K562 treated with DMSO at 1 percent for 4 hours (cell line): ENCODE measurements around the gene DHX58. TPM values are rescaled to one million over a fixed set of nuclear protein-coding genes. Genes with fewer than 3 reads are reported as not detected.

Experiments
- total RNA-seq: library from RNA; unstranded; fragments of 300-600 nt; gene quantifications from 2 replicates; pipeline ENCODE4 v1.2.3, GENCODE V29; 2022; ENCODE audit not compliant: insufficient read depth

Gene DHX58
- 6.7 and 6.9 TPM in 2 replicates for total RNA-seq

GRCh38 chr17:42112552-42113176 is at the start of gene DHX58:
TSS of gene DHX58 (minus strand) at chr17:42112714. CDS start at chr17:42111892, 822 bp downstream.

DNA sequence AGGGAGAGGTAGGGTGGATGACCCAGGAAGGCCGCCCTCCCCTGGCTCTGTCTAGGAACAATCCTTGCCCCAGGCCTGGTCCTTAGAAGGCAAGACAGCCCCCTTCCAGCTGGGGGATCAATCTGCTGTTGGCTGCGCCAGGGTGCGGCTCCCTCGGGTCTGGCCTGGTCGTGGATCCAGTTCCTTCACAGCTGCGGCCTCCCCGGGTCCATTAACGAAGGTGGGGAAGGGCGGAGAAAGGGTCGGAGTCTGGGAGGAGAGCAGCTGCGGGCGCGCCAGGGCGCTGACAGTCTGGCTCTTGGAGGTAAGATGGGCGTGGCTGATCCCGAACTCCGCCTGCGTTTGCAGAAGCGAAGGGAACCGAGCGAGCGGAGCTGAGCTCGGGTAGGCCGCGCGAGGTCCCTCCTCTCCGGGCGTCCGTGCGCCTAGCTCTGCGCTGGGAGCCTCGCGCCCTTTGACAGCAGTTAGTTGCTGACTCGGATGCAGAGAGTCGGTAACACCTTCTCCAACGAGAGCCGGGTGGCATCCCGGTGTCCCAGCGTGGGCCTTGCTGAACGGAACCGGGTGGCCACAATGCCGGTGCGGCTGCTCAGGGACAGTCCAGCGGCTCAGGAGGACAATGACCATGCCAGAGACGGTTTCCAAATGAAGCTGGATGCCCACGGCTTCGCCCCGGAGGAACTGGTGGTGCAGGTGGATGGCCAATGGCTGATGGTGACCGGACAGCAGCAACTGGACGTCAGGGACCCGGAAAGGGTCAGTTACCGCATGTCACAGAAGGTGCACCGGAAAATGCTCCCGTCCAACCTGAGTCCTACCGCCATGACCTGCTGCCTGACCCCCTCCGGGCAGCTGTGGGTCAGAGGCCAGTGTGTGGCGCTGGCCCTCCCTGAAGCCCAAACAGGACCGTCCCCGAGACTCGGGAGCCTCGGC is 10.1 kb upstream of the DHX58 start, which contains the start of gene HSPB9:
TSS of gene HSPB9 (plus strand) at position 434 of the 933 bp plus-strand sequence. CDS start at position 481, 47 bp downstream.

DNA sequence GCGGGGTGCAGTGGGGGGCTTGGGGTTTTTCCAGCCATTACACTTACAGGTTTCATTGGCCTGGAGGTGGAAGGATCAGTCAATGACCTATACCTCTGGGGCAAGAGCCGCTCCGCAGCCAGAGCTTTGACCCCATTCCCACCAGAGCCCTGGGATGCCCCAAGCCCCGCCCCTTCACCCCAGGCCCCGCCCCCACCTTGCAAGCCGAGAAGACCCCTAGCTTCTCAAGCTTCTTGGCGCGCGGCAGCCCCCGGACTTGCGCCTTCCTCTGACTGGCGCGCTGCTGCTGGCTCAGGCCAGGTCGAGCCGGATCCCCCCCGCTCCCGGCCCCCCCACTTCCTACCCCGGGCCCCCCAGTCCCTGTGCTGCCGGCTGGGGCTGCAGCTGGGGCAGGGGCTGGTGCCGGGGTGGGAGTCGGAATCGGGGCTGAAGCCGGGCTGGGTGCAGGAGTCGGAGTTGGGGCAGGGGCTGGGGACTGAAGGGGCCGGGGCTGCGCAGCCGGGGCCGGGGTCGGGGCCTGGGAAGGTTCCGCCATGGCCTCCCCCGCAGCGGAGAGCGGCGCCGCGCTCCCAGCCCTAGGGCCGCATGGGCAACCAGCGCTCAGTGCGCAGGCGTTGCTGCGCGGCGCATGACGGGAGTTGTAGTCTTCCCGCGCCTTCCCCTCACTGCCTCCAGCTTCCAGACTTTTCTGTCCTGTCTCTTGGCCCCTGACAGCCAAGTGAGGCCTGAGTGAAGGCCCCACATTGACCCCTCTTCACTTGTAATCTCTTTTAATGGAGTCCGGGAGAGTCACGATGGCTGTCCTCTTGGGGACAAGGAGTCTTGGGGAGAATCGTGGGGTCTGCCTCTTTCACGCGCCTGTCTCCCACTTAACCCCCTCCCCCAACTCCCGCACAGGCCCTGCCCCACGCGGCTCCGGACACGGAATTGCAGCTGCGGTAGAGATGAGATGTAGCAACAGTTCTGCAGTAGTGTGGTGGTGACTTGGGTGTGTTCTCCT is 8.6 kb upstream of the DHX58 start, which contains the start of gene KAT2A:
TSS of gene KAT2A (minus strand) at position 598 of the 1,000 bp plus-strand sequence. CDS start at position 535, 63 bp downstream.

DNA sequence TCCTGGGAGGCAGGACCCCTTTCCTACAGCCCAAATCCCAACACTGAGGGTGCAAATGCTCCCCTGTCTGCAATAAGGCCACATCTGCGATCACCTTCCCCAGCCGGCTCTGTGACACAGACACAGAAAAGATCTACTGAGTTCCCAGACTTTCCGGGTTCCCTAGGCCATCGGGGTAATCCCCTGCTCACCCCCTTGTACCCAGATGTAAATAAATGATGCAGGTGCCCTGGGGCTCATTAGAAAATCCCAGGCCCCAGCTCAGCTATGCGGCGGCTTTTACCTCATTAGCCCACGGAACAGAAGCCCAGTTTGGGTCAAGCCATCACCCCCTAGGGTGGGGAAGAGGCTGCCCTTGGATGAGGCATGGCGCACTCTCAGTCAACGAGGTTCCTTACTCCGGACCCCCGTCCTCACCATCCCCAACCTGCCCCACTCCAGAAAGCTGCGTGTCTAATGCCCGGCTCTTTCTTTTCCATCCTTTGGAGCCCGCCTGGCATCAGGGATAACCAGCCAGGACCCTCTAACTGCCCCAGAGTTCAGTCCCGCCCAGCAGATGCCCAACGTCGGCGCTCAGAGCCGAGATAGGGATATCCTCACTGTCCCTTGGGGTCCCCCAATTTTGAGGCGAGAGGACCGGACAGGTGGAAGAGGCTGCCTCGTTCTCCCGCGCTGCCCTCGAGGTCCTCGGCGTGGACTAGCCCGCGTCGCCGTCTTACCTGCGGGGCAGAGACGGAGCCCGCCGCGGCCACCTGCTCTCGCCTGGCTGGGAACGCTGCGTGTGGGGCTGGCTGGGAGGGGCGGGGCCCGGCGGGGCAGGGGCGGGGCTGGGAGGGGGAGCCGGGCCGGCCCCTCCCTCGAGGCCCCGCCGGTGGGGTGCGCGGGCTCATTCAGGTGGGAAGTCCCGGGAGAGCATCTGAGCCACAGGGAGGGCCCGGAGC is 14.6 kb downstream of the DHX58 start, which contains the start of gene ZNF385C:
TSS of gene ZNF385C (minus strand) at position 783 of the 941 bp plus-strand sequence. CDS start 35,417 bp downstream, outside the sequence.

Other genes starting within 250 kb of the DHX58 start
- gene KLHL11, start 247.3 kb downstream of the DHX58 start, total RNA-seq = 4.6 and 7.3 TPM in 2 replicates
- gene ACLY, start 193.8 kb downstream of the DHX58 start, total RNA-seq = 103 and 105 TPM in 2 replicates
- 1.1 and 2.1 TPM in 2 replicates for gene ODAD4, start 182.1 kb downstream of the DHX58 start, total RNA-seq
- 29.4 and 34.0 TPM in 2 replicates for gene CNP, start 145.9 kb downstream of the DHX58 start, total RNA-seq
- 98.6 and 99.6 TPM in 2 replicates for gene DNAJC7, start 95.3 kb downstream of the DHX58 start, total RNA-seq
- 91.8 and 106 TPM in 2 replicates for gene NKIRAS2, start 92.6 kb downstream of the DHX58 start, total RNA-seq
- 1.1 and 1.4 TPM in 2 replicates for gene C17orf113, start 62.1 kb downstream of the DHX58 start, total RNA-seq
- gene ZNF385C, start 14.2 kb downstream of the DHX58 start, total RNA-seq = 0.94 and 2.1 TPM in 2 replicates
- gene KAT2A, start 8.7 kb upstream of the DHX58 start, total RNA-seq = 24.1 and 42.8 TPM in 2 replicates
- gene HSPB9, start 10.1 kb upstream of the DHX58 start, total RNA-seq = 0.98 TPM in 1 of 2 replicates, not detected in the other
- gene RAB5C, start 42.3 kb upstream of the DHX58 start, total RNA-seq = 137 and 153 TPM in 2 replicates
- gene KCNH4, start 68.4 kb upstream of the DHX58 start, total RNA-seq = 0.30 and 0.32 TPM in 2 replicates
- not detected in 2 replicates for gene HCRT, start 72.7 kb upstream of the DHX58 start, total RNA-seq
- 21.9 and 25.3 TPM in 2 replicates for gene GHDC, start 81.8 kb upstream of the DHX58 start, total RNA-seq
- gene STAT5B, start 163.7 kb upstream of the DHX58 start, total RNA-seq = 66.4 and 69.2 TPM in 2 replicates
- gene STAT5A, start 175.8 kb upstream of the DHX58 start, total RNA-seq = 95.5 and 97.4 TPM in 2 replicates